ENCODE measurements around the gene DOCK10.

The DOCK10 gene

DNA sequence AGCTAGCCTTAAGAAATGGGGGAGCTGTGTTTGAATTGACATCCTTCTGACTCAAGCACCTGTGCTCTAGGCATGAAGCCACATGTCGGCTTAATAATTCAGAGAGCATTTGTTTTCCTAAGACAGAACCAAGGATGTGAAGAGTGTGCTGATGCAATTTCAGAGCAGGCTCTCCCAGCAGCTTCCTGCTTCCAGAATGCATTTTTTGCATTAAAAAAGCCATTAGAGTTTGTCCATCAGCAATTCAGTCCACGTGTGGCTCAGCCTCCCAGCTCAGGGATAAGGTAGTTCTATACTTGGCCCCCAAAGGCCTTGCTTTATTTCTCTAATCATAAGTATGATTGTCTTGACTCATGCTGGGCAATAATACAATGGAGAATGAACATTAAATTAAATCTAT lies 37.7 kb downstream of the DOCK10 start:
- TF ChIP-seq CREB1 (IDR thresholded peaks at IDR 0.05; ENCODE audit: low read depth): no peak

DNA sequence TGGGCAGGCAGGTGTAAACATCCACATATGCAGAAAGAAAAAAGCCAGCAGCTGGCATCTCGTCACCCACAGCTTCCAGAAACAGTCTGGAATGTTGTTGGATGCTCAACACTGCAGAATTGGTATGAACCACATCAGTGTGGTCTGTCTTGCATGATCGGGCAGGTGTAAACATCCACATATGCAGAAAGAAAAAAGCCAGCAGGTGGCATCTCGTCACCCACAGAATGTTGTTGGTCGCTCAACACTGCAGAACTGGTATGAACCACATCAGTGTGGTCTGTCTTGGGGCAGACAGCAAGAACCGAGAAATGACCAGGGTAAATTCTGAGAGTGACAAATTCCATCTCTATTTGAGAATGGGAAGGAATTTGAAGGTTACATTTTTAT lies 39.6 kb downstream of the DOCK10 start:
- TF ChIP-seq, protein P1, sequence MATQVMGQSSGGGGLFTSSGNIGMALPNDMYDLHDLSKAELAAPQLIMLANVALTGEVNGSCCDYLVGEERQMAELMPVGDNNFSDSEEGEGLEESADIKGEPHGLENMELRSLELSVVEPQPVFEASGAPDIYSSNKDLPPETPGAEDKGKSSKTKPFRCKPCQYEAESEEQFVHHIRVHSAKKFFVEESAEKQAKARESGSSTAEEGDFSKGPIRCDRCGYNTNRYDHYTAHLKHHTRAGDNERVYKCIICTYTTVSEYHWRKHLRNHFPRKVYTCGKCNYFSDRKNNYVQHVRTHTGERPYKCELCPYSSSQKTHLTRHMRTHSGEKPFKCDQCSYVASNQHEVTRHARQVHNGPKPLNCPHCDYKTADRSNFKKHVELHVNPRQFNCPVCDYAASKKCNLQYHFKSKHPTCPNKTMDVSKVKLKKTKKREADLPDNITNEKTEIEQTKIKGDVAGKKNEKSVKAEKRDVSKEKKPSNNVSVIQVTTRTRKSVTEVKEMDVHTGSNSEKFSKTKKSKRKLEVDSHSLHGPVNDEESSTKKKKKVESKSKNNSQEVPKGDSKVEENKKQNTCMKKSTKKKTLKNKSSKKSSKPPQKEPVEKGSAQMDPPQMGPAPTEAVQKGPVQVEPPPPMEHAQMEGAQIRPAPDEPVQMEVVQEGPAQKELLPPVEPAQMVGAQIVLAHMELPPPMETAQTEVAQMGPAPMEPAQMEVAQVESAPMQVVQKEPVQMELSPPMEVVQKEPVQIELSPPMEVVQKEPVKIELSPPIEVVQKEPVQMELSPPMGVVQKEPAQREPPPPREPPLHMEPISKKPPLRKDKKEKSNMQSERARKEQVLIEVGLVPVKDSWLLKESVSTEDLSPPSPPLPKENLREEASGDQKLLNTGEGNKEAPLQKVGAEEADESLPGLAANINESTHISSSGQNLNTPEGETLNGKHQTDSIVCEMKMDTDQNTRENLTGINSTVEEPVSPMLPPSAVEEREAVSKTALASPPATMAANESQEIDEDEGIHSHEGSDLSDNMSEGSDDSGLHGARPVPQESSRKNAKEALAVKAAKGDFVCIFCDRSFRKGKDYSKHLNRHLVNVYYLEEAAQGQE (IDR thresholded peaks at IDR 0.05; ENCODE audit: low read depth): no peak
- TF ChIP-seq RAD21 (IDR thresholded peaks at IDR 0.05; ENCODE audit: low read depth) (no peak), TAF1 (IDR thresholded peaks at IDR 0.05; ENCODE audit: low read depth) (no peak), NFIC (IDR thresholded peaks at IDR 0.05) (no peak), CREB1 (IDR thresholded peaks at IDR 0.05; ENCODE audit: low read depth) (no peak), ZBTB7A (IDR thresholded peaks at IDR 0.05; ENCODE audit: low read depth) (no peak), CEBPB (IDR thresholded peaks at IDR 0.05) (no peak), EGR1 (IDR thresholded peaks at IDR 0.05) (no peak), TCF12 (IDR thresholded peaks at IDR 0.05; ENCODE audit: low read depth) (no peak), YY1 (IDR thresholded peaks at IDR 0.05; ENCODE audit: low read depth) (no peak), EP300 (IDR thresholded peaks at IDR 0.05; ENCODE audit: borderline replicate concordance) (no peak)
- TF ChIP-seq, protein P2, sequence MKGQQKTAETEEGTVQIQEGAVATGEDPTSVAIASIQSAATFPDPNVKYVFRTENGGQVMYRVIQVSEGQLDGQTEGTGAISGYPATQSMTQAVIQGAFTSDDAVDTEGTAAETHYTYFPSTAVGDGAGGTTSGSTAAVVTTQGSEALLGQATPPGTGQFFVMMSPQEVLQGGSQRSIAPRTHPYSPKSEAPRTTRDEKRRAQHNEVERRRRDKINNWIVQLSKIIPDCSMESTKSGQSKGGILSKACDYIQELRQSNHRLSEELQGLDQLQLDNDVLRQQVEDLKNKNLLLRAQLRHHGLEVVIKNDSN (IDR thresholded peaks at IDR 0.05): no peak
- TF ChIP-seq, protein P3, sequence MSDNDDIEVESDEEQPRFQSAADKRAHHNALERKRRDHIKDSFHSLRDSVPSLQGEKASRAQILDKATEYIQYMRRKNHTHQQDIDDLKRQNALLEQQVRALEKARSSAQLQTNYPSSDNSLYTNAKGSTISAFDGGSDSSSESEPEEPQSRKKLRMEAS (IDR thresholded peaks at IDR 0.05): no peak

DNA sequence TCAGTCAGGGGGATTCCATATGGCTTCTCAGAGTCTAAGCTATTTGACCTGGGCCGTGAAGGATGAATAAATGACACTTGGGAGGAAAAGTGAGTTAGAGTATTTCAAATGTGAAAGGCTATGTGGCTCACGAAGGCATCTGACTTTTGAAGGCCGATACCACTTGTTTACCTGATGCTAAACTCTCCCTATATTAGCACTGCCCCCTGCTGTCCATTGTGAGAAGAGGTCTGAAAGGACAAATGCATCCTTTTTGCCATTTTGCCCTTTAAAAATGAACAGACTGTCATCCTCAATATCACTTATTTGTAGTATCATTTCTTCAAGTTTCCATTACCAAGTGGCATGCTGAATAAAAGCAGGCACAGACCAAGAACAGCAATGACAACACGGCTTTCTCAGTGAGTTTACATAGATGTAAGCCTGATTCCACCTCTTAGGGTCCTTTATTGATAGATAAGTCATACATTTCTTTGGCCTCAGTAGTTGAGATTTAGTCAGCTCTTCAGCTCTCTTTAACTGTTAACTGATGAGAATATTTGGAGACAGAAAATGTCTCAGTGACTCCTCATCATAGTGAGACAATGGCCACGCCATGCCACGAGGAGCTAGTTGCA lies 40.1 kb downstream of the DOCK10 start:
- TF ChIP-seq RAD21 (IDR thresholded peaks at IDR 0.05; ENCODE audit: low read depth) (peak; percentile 83), TCF12 (IDR thresholded peaks at IDR 0.05; ENCODE audit: low read depth) (no peak)

DNA sequence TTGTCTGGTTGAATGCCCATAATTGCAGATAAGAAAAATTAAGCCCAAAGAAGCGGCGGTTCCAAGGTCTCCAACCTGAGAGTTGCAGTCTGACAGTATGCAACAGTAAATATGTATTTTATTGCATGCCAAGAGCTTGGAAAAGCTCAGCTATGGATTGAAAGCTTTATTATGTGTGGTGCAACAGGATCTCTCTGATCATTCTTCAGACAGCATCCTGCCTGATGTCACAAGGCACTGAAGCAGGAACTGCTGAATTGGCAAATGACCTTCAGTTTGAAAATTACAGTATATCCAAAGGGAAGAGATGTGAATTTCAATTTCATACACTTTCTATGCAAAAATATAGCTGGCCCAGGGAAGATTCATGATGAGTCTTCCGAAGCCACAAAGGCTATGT lies 42.5 kb downstream of the DOCK10 start:
- TF ChIP-seq, protein P3 (IDR thresholded peaks at IDR 0.05): no peak
- TF ChIP-seq NFIC (IDR thresholded peaks at IDR 0.05) (no peak), FOXM1 (IDR thresholded peaks at IDR 0.05; ENCODE audit: borderline replicate concordance, low read depth) (no peak), EP300 (IDR thresholded peaks at IDR 0.05; ENCODE audit: borderline replicate concordance) (no peak), TEAD4 (IDR thresholded peaks at IDR 0.05) (no peak), CEBPB (IDR thresholded peaks at IDR 0.05) (no peak), CREB1 (IDR thresholded peaks at IDR 0.05; ENCODE audit: low read depth) (no peak), TAF1 (IDR thresholded peaks at IDR 0.05; ENCODE audit: low read depth) (no peak), ZBTB7A (IDR thresholded peaks at IDR 0.05; ENCODE audit: low read depth) (no peak), TCF12 (IDR thresholded peaks at IDR 0.05; ENCODE audit: low read depth) (no peak), EGR1 (IDR thresholded peaks at IDR 0.05) (no peak), RAD21 (IDR thresholded peaks at IDR 0.05; ENCODE audit: low read depth) (no peak), YY1 (IDR thresholded peaks at IDR 0.05; ENCODE audit: low read depth) (no peak)
- TF ChIP-seq, protein P2 (IDR thresholded peaks at IDR 0.05): no peak
- TF ChIP-seq, protein P1 (IDR thresholded peaks at IDR 0.05; ENCODE audit: low read depth): no peak

DNA sequence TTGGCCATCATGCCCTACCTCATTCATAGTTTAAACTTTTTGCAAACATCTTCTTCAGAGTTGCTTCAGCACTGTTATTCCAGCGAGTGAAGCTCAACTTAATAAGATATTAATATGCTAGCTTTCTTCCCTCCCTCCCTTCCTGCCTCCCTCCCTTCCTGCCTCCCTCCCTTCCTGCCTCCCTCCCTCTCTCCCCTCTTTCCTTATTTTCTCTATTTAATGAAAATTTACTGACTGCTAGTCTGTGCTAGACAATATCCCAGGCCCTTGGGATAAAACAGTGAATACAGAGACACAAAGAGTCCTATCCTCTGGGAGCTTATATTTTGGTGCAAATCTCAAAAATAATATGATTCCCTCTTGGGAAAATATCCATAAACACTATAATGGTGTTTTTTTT lies 42.9 kb downstream of the DOCK10 start:
- TF ChIP-seq TEAD4 (IDR thresholded peaks at IDR 0.05) (no peak), NFIC (IDR thresholded peaks at IDR 0.05) (no peak), ZBTB7A (IDR thresholded peaks at IDR 0.05; ENCODE audit: low read depth) (no peak)
- TF ChIP-seq, protein P3 (IDR thresholded peaks at IDR 0.05): no peak

DNA sequence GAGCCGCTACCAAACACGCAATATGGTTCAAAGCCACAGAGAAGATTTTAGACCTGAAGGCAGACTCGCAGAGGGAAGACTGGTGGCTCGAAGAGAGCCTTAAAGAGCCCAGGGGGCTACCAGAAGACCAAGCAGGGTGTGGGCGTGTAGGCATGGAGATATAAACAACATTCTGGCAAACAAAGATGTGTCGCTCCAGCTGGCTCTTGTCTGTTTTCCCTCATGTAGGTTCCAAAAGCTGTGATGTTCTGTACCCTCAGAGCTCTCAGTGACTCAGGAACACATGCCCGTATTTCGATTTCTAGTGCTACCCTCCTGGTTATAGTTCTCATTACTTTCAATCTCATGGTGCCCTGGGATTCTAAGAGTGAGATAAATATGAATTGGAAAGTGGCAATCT lies 44.5 kb downstream of the DOCK10 start:
- TF ChIP-seq ZBTB7A (IDR thresholded peaks at IDR 0.05; ENCODE audit: low read depth): no peak

DNA sequence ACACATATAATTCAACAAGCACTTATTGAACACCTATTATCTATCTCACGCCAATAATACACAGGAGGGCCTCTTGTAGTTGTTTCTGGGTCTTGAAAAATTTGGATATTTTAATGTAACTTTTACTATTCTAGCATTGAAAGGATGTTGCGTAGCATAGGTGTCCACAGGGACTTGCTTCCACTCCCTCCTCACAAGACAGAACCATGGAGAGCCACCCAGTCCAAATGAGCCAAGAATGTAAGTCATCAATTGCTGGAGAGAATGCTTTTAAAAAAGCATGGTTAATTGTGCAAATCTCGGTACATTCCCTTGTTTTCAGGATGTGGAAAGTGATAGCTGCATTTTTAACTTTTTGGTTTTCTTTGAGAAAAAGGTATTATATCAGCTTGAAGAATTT lies 46.8 kb downstream of the DOCK10 start:
- TF ChIP-seq EGR1 (IDR thresholded peaks at IDR 0.05): no peak
- no peak for TF ChIP-seq TEAD4 (IDR thresholded peaks at IDR 0.05)
- no peak for TF ChIP-seq YY1 (IDR thresholded peaks at IDR 0.05; ENCODE audit: low read depth)
- no peak for TF ChIP-seq TCF12 (IDR thresholded peaks at IDR 0.05; ENCODE audit: low read depth)
- TF ChIP-seq, protein P3 (IDR thresholded peaks at IDR 0.05): no peak
- no peak for TF ChIP-seq TAF1 (IDR thresholded peaks at IDR 0.05; ENCODE audit: low read depth)
- TF ChIP-seq EP300 (IDR thresholded peaks at IDR 0.05; ENCODE audit: borderline replicate concordance): no peak
- TF ChIP-seq FOXM1 (IDR thresholded peaks at IDR 0.05; ENCODE audit: borderline replicate concordance, low read depth): no peak
- TF ChIP-seq, protein P1 (IDR thresholded peaks at IDR 0.05; ENCODE audit: low read depth): no peak
- no peak for TF ChIP-seq NFIC (IDR thresholded peaks at IDR 0.05)
- TF ChIP-seq, protein P2 (IDR thresholded peaks at IDR 0.05): no peak
- TF ChIP-seq CREB1 (IDR thresholded peaks at IDR 0.05; ENCODE audit: low read depth): no peak

Measured in Ishikawa (cell line).